Inflammatory macrophage (primary cell): Measurements from ENCODE around the gene STARD8.
A peak's percentile ranks its signal among the peaks of the same experiment; 100 is the strongest.

ENCODE experiments used
- DNase-seq, 2 donors: peaks; one replicate each; pipeline ENCODE4 v3.0.0-alpha.2; 2020 to 2022

STARD8 gene

DNA sequence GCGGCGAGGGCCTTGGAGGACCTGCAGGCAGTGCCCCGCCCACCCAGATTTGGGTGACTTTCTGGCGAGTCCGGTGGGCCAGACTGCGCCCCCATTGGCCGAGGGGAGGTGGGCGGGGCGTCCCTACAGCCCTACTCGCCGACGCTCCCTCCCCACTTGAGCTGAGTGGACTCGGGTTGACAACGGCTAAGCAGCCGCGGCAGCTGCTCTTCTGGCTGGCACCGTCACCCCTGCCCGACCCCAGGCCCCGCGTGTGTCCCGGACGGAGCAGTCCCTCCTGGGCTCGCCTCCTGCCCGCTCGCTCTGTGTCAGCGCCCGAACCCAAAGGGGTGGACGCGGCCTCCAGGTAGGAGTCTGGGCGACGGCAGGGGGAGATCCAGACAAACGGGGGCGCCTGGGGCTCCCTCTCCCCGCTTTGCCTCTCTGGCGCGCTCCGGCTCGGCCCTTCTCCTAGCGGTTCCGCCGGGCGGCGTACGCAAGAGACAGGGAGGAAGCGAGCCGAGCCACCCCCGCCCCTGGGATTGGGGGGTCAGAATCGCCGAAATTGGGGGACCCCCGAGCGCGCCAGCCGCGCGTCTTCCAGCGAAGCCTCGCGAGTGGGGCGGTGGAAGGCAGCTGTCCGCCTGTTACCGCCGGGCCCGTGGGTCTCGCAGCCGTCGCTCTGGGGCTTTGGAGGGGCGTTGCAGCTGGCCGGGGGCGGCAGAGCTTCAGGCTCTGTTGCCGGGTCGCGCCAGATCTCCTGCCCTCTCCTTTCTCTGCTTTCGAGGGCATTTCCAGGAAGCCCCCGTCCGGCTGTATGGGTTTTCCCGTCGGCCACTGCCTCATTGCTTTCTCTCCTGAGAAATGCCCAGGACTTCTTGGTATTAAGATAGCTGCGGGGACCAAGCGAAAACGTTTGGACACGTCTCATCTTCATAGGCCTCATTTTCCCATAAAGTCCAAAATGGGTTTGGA is 46.3 kb downstream of the STARD8 start:
- DNase-seq = peak; percentile 68 to 80

DNA sequence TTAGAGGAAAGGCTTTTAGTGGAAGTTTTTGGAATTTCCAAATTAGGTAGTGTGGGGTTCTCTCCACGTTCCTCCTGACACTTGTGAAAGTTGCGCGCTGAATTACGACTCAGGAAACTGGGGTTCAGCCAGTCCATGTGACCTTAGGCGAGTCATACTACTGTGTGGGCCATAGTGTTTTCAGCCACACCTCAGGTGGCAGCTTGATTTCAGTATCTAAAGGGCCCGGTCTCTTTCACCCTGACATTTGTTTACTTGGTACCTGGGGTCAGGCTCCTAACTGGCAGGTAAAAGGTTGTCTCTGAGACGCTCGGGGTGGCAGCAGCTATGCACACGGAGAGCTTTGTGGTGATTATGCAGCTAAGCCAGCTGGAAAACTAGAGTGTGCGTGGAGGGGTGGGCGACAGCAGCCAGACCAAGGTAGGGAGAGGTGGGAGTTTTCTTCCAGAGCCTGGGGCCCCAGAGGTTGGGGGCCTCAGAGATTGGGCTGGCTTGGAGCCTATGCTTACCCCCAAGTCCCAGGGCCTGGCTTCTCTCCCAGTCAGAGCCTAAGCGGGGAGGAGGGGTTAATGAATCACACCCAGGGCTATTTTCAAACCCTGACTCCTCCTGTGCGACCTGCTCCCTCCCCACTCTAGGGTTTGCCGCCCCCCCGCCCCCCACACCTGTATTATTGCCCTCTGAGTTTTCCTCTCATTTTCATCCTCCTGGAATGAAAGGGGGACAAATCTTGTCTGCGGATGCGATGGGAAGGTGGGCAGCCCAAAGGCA is 47.2 kb downstream of the STARD8 start:
- peak; percentile 60 to 72 for DNase-seq

DNA sequence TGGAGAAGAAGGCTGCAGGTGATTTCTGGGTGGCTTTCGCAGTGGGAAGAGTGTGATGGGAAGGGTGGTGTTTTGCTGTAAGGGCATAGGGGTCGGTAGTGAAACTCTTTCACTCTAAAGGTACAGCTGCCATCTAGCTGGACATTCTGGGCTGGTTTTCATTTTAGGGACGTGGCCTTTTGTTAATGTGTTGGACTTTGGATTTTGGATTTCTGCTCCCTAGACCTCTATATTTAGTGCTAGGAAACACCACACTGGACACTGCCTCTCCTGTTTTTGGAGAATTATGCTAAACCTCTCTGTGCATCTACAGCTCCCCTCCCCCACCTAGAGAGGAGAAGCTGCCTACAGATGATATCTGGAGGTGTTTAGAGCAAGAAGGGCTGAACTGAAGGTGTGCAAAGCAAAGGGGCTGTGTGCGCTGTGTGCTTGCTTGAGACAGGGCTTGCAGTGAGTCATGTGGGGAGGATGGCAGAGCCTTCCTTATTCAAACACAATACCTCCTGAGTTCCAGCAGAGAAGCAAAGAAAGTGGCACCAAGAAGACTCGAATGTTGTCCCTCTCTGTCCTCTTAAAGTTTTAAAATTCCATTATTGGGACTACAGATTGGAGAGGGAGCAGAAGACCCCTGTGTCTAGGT is 47.9 kb downstream of the STARD8 start:
- peak in 1 of 2 donors; percentile 20 for DNase-seq

DNA sequence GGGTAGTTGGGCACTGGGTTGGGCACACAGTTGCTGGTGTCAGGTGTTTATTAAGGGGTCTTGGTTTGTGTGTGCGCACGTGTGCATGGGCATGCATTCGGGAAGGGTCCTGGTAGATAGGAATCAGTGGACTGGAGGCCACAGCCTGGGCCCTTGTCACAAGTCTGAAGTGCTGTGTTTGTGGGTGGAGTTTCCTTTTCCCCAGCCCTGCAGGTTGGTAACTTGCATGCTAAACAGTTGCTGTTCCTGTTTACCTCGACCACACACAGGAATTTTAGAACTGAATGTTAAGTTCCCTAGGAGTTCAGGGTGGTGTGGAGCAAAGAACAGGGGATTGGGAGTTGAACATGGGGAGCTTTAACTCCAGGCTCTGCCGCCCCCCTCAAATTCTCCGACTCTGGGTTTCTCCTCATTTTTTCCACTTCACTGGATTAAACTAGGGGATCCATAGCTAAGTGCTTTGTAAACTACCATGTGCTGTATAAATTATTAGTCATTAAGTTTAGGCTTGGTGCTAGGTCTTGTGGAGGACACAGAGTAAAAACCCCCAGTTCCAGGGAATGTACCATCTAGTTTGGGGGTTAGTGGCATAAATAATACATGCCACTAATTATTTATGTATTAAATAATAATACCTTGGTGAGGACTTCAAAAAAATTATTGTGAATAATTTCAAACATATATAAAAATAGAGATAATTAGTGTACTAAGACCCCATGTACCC is 49.0 kb downstream of the STARD8 start:
- DNase-seq = peak; percentile 26 to 40

DNA sequence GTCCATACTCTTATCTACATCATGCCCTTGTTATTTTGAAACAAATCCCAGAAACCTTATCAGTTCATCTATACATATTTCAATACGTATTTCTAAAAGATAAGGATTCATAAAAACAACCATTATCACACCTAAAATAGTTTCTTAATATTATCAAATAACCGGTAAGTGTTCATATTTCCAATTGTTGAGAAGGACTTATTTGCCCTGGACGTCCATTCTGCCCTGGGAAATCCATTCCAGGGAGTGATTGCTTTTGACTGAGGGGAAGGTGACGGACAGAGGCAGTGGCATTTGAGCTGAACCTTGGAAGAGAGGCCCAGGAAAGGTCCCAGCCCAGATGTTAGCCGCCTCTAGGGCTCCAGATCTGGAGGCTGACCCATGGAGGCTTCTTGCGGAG is 49.6 kb downstream of the STARD8 start:
- DNase-seq = no peak

DNA sequence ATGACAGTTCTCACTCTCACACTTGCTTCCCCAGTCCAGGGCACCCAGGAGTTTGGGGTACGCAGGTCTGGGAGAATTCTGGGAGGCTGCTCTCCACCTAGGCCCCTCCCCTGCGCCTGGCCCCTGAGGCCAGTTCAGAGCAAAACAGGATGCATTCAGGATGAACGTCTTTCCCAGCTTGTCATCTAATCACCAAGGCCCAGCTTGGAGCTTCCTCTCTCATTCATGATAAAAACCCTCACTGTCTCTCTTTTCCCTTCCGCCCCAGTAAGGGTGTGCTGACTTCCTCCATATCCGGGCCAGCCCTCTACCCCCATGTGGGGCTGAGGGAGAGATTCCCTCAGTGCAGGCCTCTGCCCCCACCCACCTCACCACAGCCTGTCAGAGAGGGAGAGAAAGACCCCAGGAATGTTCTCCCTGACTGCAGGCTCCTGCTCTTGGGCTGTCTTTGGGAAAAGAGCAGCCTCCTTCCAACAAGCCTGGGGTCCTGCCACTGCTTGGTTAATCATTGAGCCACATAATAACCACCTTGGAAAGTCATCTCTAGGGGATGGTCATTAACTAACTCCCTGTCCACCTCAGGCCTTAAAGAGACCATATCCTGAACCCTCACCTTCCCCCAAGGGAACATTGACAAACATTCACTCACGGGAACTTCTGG is 50.1 kb downstream of the STARD8 start:
- DNase-seq = no peak

DNA sequence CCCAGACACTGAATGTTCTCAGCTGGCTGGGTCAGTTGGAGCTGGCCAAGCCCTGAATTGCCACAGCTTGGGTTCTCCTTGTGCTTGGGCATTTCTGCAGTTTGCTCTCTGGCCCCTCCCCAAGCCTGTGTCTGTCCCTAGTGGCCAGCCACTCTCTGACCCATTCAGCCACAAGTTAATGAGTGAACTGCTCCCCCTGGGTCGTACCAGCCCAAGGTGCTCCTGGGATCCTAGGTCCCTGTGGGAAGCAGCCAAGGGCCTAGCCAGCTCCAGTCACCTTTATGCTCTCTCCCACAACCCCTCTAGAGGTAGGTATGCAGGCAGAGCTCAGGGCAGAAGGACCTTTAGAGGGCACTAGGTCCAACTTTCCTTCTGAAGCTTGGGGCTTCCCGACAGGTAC is 51.5 kb downstream of the STARD8 start:
- no peak for DNase-seq

DNA sequence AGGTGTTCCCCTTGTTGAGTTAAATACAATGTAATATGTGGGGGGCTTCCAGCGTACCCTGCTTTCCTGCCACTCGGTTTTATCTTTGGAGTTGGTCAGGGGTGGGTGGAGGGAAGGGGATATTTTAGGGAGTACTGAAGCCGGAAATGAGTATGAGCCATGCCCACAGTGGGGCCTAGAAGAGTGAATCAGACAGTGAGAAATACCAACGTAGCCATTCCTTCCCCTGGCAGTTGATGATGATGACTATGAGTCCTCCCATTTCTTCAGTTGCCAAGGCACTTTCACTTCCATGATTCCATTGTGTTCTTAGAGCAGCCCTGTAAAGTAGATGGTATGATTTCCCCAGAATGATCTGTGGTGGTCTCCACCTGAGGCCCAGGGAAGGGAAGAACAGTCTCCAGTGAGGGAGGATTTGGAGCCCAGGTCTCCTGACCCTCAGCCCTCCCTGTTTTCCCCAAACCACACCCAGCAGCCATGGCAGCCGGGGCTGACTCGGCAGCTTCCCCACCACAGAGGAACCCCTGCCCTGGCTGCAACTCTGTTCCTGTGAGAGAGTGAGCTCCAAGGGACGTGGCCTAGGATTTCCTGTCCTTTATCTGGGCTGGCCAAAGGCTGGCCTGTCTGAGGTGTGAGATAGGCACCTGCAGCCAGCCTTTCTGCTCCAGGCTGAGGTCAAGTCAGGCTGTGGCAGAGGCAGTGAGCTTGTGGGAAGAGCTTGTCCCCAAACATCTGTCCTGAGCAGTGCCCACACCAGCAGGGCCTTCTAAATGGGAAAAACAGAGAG is 52.7 kb downstream of the STARD8 start:
- DNase-seq = peak; percentile 51 to 61

DNA sequence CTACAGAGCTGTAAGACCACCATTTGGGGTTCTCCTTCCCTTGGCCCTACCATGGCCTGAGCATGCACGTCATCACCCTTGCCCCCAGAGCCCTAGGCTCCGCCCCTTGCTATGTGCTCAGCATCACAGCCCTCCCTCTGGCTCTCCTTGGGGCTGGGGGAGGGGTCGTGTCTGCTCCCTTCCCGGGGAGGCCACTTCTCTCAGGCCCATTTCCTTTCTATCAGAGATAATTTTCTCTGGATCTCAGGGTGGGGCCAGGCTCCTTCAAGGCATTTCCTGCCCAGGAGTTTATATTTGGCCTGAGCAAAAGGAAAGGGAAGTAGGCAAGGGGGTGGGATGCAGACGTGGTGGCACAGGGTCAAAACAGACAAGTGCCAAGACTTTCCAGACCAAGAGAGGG is 55.9 kb downstream of the STARD8 start:
- DNase-seq = peak; percentile 12 to 19

DNA sequence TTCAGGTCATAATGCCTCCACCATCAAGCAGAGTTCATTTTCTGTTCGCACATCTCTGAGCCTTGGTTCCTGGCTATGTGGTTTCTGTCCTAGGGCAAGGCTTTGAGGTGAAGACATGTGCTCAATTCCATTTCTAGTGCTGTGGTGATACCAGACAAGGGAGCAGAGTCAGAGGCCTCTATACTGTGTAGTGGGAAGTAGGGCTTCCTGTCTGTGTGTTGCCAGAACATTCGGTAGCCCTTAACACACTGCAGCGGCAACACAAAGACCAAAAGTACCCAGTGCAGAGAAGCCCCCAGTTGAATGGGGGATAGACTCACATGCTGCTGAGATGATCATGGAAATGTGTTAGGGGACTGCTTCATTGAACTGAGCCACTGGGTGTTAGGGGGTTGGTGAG is 56.4 kb downstream of the STARD8 start:
- peak; percentile 46 to 49 for DNase-seq

DNA sequence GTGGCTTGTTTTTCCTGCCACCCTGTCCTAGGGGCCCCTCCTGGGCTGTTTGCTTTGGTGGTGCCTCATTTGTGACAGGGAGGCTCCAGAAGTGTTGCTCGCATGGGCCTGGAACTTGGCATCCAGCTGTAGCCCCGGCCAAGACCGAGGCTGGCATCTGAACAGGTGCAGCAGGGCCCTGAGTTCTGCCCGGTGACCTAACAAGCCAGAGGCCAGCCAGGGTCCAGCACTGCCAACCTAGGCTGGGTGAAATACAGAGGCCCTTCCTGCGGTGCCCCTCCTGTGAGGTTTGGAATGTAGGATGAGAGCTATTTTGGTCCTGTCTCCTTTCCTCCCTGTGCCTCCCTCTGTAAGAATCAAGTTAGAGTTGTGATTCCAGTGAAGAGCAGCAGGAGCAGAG is 58.5 kb downstream of the STARD8 start:
- DNase-seq = no peak

DNA sequence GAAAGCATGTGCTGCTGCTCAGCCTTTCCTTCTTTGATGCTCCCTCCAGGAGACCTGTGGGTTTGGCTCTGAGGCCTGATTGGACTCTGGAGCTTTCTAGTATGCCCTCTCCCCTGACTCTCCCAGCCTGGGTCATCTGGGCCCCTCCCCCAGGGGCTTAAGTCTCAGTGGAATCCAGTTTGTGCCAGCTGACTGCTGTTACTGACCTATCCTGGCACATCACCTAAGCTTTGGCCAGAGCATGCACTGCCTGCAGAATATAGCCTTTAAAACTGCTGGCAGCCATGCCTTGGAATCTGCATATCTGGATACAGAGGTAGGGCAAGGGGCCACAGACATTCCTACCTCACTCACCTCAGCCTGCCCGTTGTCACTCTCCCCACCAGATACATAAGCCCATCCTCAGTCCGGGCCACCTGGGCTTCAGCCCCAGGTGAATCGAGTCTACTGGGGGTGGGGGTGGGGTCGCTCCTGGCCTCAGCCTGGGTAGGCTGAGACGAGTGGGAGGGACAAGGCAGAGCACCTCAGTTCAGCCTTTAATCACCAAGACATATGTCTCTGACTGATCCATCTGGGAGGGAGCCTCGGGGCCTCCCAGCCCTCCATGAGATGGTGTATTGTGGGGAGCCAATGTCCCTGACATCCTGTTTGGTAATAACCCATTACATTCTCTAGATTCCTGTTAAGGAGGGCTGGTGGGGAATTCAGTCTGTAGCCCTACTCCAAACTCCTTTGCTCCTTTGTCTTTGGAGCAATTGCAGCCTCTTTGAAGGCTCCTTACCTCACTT is 61.2 kb downstream of the STARD8 start:
- no peak for DNase-seq

DNA sequence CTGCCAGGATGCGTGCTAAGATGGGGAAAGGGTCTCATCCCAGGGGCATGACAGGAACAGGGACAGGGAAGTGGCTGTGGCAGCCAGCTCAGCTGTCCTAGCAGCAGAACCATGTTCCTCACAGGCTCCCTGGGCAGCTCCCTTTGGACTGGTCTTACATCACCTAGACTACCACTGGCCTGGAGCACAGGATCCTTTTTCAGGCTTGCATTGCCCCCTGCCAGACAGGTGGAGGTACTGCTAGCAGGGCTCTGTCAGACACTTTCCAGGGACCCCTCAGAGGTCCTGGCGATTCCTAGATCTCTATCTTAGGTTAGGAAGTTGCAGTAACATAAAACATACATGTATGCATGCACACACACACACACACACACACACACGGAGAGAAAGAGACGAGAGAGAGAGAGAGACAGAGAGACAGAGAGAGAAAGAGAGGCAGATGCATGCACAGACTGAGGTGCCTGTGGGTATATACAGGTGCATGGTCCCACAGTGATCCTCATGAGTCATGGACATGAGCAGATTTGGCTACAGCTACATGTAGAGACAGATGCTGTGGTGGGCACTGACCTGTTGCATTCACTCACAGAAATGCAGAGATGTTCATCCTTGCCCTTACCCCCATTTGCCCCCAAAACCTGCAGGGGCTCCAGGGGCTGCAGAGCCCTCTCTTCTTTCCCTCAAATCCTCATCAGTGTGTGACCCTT is 63.6 kb downstream of the STARD8 start:
- peak in 1 of 2 donors; percentile 31 for DNase-seq

DNA sequence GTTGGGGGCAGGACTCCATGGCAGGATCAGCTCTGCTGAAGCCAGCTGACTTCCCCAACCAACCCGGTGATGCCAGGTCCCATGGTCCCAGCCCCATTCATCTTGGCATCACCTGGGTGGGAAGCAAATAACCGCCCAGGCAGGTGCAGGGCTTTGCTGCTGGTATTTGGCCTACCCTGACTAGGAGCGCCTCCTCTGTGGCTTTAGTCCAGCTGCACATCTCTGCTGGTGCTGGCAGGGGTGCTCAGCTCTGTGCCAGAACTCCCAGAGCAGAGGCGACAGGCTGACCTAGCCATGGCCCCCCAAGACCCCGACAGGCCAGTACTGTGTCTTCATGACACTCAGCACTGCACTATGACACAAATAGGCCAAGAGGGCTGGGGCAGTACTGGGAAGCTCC is 64.4 kb downstream of the STARD8 start:
- DNase-seq = no peak

DNA sequence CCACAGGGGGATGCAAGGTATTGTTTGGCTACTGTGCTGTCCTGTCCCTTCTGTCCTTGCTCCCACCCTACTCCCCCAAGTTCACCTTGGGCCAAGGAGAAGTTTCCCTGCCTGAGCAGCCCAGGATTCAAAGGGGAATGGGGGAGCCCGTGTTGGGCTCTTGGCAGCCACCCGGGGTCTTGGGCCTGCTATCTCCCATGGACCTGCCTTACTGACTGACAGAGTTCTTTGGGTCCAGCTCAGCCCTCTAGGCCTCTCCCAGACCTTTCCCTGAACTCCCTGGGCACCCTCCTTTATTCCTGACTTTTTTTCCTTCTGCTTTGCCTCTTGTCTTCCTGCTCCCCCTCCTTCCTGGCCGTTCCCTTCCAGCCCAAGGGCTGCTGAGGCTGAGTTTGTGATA is 67.4 kb downstream of the STARD8 start:
- no peak for DNase-seq

DNA sequence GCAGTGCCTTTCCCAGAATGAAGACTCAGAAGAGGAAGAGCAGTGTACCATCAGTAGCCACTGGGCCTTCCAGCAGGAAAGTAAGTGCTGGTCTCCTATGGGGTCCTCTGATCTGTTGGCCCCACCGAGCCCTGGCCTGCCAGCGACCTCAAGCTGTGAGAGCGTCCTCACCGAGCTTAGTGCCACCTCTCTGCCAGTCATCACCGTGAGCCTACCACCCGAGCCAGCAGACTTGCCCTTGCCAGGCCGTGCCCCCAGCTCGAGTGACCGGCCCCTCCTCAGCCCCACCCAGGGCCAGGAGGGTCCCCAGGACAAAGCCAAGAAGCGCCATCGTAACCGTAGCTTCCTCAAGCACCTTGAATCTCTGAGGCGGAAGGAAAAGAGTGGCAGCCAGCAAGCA is 69.7 kb downstream of the STARD8 start:
- DNase-seq = no peak

DNA sequence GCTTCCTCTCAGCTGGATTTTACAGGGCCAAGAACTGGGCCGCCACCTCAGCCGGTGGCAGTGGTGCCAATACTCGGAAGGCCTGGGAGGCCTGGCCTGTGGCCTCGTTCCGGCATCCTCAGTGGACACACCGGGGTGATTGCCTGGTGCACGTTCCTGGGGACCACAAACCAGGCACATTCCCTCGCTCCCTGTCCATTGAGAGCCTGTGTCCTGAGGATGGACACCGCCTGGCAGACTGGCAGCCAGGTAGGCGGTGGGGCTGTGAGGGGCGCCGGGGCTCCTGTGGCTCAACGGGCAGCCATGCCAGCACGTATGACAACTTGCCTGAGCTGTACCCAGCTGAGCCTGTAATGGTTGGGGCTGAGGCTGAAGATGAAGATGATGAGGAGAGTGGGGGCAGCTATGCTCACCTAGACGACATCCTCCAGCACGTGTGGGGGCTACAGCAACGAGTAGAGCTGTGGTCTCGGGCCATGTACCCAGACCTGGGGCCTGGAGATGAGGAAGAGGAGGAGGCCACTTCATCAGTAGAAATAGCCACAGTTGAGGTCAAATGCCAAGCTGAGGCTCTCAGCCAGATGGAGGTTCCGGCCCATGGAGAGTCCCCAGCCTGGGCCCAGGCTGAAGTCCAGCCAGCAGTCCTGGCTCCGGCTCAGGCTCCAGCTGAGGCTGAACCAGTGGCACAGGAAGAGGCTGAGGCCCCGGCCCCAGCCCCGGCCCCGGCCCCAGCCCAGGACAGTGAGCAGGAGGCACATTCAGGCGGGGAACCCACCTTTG is 70.4 kb downstream of the STARD8 start:
- DNase-seq = no peak

DNA sequence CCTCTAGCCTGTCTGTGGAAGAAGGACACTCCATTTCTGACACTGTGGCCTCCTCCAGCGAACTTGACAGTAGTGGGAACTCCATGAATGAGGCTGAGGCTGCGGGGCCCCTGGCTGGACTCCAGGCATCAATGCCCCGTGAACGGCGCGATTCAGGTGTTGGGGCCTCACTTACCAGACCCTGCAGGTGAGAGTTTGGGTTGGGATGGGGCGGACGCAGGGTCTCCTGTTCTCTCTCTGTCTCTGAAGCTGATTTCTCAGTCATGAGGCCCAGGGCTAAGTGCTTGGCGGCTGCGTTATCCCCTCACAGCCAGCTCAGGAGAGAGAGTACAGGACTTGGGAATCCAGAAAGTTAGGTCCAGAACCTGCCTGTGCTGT is 71.0 kb downstream of the STARD8 start:
- no peak for DNase-seq
